ENCODE data around the gene RPS3A.

The RPS3A gene

GRCh38 chr4:151091047-151091446 lies 8.4 kb upstream of the RPS3A start:
- DNase-seq (ENCODE audit: low read depth) = peak; percentile 57
- no peak overlapping the region for H3K4me3 ChIP-seq (ENCODE audit: low read length)
- TF ChIP-seq, protein P1, sequence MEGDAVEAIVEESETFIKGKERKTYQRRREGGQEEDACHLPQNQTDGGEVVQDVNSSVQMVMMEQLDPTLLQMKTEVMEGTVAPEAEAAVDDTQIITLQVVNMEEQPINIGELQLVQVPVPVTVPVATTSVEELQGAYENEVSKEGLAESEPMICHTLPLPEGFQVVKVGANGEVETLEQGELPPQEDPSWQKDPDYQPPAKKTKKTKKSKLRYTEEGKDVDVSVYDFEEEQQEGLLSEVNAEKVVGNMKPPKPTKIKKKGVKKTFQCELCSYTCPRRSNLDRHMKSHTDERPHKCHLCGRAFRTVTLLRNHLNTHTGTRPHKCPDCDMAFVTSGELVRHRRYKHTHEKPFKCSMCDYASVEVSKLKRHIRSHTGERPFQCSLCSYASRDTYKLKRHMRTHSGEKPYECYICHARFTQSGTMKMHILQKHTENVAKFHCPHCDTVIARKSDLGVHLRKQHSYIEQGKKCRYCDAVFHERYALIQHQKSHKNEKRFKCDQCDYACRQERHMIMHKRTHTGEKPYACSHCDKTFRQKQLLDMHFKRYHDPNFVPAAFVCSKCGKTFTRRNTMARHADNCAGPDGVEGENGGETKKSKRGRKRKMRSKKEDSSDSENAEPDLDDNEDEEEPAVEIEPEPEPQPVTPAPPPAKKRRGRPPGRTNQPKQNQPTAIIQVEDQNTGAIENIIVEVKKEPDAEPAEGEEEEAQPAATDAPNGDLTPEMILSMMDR (IDR thresholded peaks at IDR 0.05; ENCODE audit: insufficient read depth, low read depth, low read length, missing control alignments) = no peak

DNA sequence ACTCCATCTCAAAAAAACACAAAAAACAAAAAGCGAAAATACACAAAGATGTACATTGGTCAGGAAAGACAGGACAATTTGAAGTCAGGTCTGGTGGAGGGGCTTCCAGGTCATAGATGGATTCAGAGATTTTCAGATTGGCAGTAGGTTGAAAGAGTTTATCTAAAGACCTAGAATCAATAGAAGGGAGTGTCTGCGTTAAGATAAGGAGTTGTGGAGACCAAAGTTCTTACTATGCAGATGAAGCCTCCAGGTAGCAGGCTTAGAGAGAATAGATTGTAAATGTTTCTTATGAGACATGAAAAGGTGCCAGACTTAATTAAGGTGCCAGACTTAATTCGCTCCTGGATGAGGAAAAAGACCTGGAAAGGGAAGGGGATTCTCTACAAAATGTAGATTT lies 6.9 kb upstream of the RPS3A start:
- no peak for DNase-seq (ENCODE audit: low read depth)
- no peak overlapping the region for H3K4me3 ChIP-seq (ENCODE audit: low read length)
- TF ChIP-seq, protein P1 (IDR thresholded peaks at IDR 0.05; ENCODE audit: insufficient read depth, low read depth, low read length, missing control alignments) = no peak

GRCh38 chr4:151093203-151093602 lies 6.2 kb upstream of the RPS3A start:
- H3K4me3 ChIP-seq (ENCODE audit: low read length) = no peak overlapping the region
- DNase-seq (ENCODE audit: low read depth) = no peak
- TF ChIP-seq, protein P1 (IDR thresholded peaks at IDR 0.05; ENCODE audit: insufficient read depth, low read depth, low read length, missing control alignments) = no peak

GRCh38 chr4:151094290-151094751 lies 5.1 kb upstream of the RPS3A start:
- TF ChIP-seq, protein P1 (IDR thresholded peaks at IDR 0.05; ENCODE audit: insufficient read depth, low read depth, low read length, missing control alignments) = no peak
- H3K4me3 ChIP-seq (ENCODE audit: low read length) = no peak overlapping the region
- DNase-seq (ENCODE audit: low read depth) = peak; percentile 46

- H3K4me3 ChIP-seq (ENCODE audit: low read length) = no peak overlapping the region
- TF ChIP-seq, protein P1 (IDR thresholded peaks at IDR 0.05; ENCODE audit: insufficient read depth, low read depth, low read length, missing control alignments) = no peak
- no peak for DNase-seq (ENCODE audit: low read depth)
Measured at GRCh38 chr4:151095142-151095541, 4.3 kb upstream of the RPS3A start.

DNA sequence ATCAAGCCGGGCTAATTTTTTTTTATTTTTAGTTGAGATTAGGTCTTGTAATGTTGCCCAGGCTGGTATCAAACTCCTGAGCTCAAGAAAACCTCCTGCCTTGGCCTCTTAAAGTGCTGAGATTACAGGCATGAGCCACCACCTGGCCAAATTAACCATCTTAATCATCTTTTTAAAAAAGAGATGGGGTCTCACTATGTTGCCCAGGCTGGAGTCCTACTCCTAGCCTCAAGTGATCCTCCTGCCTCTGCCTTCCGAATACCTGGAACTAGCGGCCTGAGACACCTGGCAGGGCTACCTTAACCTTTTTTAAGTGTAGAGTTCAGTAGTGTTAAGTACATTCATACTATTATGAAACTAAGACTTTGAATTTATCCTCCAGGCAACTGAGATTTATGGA lies 1.7 kb upstream of the RPS3A start:
- TF ChIP-seq, protein P1 (IDR thresholded peaks at IDR 0.05; ENCODE audit: insufficient read depth, low read depth, low read length, missing control alignments) = no peak
- DNase-seq (ENCODE audit: low read depth) = no peak
- H3K4me3 ChIP-seq (ENCODE audit: low read length) = no peak overlapping the region

- peak overlapping the region; percentile 98 for H3K4me3 ChIP-seq (ENCODE audit: low read length)
- DNase-seq (ENCODE audit: low read depth) = no peak
- TF ChIP-seq, protein P1 (IDR thresholded peaks at IDR 0.05; ENCODE audit: insufficient read depth, low read depth, low read length, missing control alignments) = no peak
Measured at GRCh38 chr4:151098979-151099228, 524 bp upstream of the RPS3A start.
